ENCODE data around the gene NPY5R.

DNA sequence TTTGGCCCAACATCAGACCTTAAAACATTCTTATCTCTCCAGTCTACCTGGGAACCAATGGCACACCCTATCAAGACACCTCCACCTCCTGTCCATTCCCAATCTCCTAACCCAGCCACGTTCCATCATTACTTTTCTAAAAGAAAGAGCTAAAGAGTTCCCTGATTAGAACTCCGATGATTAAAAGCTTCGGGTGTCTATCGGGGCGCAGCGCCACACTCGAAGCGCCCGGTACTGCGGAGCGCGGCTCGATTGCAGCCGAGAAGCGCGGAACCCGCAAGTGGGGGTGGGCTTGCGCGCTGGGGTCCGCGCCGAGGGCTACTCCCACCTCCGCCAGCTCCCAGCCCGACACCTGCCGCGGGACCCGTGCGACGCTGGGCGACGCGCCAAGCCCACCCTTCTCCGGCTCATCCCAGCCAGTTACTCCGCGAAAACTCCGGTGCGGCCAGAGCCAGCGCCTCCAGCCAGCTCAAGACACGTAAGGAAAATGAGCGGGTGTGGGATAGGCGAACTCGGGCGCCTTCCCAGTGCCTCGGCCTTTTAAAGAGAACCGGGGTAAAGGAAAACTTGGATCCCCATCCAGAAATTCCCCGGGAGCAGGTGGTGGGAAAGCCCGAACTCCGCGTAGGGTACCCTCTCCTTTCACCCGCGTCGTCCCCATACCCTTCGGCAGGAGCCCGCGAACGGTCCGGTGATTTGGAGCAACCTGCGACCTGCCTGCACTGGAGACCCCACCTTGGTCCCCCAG is 11.9 kb upstream of the NPY5R start:
- TF ChIP-seq, protein P1, sequence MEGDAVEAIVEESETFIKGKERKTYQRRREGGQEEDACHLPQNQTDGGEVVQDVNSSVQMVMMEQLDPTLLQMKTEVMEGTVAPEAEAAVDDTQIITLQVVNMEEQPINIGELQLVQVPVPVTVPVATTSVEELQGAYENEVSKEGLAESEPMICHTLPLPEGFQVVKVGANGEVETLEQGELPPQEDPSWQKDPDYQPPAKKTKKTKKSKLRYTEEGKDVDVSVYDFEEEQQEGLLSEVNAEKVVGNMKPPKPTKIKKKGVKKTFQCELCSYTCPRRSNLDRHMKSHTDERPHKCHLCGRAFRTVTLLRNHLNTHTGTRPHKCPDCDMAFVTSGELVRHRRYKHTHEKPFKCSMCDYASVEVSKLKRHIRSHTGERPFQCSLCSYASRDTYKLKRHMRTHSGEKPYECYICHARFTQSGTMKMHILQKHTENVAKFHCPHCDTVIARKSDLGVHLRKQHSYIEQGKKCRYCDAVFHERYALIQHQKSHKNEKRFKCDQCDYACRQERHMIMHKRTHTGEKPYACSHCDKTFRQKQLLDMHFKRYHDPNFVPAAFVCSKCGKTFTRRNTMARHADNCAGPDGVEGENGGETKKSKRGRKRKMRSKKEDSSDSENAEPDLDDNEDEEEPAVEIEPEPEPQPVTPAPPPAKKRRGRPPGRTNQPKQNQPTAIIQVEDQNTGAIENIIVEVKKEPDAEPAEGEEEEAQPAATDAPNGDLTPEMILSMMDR (IDR thresholded peaks at IDR 0.05; ENCODE audit: low read length), result no peak
- TF ChIP-seq EZH2 (IDR thresholded peaks at IDR 0.05; ENCODE audit: borderline replicate concordance, low read length), result no peak

All from OCI-LY1 (cell line).